Measurements from ENCODE around the gene VWCE.
"Not testable (repeated sequence)": the region's sequence is repeated elsewhere in the genome, so short reads cannot be mapped to it uniquely, and the experiment has no call there.

The VWCE gene

DNA sequence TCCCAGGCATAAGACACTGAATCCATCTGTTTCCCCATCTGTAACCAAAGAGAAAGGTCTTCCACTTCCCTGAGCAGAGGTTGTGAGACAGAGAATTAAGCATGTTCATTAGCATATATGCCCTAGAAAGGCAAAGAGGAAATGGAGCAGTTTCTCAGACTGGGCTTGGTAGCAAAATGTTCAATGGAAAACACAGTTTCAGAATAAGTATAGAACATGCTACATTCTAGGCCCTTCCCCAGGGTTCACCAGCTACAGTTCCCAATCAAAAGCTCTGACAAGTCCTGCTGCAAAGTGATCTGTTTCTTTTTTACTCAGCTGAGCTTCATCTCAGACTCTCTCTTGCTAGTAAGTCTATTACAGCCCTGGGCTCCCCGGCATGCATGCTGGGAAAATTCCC, 42.8 kb downstream of the VWCE start:
- DNase-seq (ENCODE audit: low read depth) = not testable (repeated sequence)

DNA sequence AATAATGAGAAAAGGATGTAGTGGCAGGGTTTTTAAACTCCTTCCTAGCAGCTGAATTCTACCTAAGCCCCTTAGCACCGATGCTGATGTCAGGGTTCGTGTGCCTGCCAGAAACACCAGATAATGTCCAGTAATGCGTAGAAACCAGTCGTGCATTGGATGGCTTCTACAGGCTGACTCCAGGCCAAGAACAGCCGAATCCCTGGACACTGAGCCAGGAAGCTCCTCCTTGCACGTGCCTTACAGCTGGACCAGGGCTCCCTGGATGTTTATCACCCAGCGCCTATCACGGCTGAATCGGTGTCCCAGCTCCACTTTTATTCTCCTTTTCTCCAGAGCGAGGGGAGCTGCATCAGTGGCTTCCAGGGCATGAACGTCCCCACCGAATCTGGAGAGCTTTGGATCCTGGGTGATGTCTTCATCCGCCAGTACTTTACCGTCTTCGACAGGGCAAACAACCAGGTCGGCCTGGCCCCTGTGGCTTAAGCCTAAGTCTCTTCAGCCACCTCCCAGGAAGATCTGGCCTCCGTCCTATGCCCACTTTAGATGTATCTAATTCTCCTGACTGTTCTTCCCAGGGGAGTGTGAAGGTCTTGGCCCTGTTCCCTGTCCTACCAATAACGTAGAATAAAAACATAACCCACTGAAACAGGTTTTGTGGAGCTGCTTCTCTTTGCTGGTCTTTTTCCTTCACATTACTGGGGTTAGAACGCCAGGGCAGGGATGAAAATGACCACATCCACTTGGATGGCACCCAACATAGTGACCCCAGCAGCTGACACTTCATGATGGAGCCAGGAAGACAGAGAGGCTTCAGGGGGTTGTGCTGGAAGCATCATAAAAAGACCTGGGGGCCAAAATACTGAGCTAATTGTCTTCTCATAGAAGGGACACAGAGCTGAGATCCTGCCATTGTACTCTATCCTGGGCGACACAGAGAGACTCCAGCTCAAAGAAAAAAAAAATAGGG, 44.0 kb downstream of the VWCE start:
- DNase-seq (ENCODE audit: low read depth) = not testable (repeated sequence)

DNA sequence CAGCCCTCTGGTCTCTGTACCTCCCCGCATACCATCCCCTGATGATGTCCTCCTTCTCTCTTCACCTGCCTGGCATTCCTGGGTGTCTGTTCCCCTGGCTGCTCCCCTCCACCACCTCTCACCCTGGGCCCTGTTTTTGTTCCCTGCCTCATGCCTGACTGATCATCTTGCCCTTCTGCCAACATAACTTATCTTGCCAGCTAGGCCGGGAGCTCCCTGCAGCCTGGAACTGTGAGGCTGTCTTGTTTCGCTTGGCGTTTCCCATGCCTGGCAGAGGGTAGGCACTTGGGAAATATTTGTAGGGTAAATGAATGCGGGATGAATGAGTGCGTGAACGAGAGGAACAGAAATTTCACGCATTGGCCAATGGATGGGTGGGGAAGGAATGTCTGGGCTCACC, 45.9 kb downstream of the VWCE start:
- DNase-seq (ENCODE audit: low read depth) = not testable (repeated sequence)

DNA sequence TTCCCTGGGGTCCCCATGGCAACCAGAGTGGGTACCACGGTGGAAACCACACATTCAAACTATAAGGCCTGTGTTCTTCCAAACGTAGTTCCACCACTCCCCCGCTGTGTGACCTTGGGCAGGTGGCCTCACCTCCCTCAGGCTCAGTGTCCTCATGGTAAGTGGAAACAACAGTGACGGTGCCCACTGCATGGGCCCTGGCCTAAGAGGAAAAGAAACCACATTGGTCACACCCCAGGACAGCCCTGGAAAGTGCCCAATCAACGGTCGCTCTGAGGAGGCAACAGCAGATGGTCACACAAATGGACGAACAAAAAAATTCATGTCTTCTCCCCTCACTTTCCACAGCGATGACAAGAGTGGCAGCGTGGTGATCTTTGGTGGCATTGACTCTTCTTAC, 47.0 kb downstream of the VWCE start:
- not testable (repeated sequence) for DNase-seq (ENCODE audit: low read depth)

DNA sequence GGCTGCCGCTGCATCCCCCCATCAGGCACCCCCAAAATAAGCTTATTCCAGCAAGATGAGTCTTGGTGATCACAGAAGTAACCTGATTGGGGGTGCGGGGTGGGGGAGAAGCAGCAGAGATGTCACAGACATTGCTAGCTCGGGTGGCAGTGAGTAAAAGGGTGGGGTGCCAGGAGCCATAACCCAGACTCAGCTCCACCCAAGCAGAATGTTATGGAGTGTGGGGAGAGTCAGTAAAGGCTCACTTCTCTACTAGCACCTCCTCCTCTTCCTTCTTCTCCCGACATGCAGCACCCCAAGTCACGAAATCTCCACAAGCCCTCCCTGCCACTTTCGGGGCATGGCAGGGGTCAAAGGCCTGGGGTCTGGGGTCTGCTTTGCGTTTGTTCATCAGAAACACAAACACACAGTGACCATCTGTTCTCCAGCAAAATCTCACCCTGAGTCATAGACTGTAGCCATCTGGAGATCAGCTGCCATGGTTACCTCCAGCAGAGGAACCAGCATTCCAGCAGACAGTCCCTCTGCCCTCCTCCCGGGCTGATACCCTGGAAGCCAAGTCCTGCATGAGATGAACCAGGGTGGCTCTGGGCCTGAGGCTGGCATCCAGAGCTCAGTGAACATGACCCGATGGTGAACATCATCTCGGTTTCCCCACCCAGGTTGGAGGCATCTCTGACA, 49.7 kb downstream of the VWCE start:
- not testable (repeated sequence) for DNase-seq (ENCODE audit: low read depth)

DNA sequence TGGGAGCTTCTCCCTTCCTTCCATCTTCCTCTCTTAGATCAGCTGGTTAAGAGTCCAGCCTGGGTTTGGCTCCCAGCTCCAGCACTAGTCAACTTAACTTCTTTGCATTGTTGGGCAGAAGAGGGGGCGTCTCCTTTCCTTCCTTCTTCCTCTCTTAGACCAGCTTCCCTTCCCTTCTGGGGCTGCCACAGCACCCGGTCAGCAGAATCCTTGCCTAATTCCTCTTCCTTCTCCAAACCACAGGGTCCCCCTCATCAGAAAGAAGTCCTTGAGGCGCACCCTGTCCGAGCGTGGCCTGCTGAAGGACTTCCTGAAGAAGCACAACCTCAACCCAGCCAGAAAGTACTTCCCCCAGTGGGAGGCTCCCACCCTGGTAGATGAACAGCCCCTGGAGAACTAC, 53.6 kb downstream of the VWCE start:
- not testable (repeated sequence) for DNase-seq (ENCODE audit: low read depth)

DNA sequence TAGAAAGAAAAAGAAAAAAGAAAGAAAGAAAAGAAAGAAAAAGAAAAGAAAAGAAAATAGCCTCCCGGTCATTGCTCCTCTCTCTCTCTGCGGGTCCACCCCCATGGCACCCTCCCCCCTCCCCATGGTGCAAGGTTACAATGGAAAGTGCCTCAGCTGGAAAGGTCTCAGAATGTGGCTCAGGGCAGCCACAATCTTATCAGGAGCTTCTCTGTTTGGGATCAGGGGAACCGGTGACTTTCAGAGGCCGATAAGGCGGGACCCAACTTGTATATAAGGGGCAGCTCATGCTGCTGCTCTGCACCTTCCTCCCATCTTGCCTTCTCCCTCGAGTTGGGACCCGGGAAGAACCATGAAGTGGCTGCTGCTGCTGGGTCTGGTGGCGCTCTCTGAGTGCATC, 54.2 kb downstream of the VWCE start, which contains the start of gene PGA5:
Gene PGA5 (plus strand): TSS at position 301 of the 400 bp plus-strand sequence. CDS start 52 bp downstream, at position 353.
- not testable (repeated sequence) for DNase-seq (ENCODE audit: low read depth)

DNA sequence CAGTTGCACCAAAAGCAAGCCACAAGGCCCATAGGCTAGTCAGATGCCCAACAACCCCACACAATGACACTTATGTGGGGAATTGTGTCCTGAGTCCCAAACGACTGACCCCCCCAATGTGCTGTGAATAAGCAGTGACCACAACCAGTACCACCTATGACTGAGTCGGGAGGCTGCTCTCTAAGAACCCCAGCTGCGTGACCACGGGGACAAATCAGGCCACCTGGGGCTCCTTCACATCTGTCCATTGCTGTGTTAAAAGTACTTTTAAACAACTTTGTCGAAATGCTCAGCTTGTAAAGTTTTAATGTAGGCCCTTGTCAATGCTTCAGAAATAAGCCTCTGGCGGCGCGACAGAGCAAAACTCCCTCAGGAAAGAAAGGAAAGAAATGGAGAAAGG, 54.8 kb downstream of the VWCE start:
- not testable (repeated sequence) for DNase-seq (ENCODE audit: low read depth)

DNA sequence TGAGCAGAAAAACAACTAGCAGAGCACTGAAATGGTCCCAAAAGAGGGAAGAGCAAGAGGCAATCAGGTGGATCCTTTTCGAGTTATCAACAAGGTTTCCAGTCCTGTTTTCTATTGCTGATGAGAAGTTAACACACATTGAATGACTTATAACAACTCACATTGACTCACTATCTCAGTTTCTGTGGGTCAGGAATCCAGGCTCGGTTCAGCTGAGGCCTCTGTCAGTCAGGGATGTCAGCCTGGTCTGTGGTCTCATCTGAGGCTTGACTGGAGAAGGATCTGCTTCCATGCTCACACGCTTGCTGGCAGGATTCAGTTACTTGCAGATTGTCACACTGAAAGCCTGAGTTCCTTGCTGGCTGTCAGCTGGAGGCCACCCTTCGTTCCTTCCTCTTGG, 58.0 kb downstream of the VWCE start:
- not testable (repeated sequence) for DNase-seq (ENCODE audit: low read depth)

DNA sequence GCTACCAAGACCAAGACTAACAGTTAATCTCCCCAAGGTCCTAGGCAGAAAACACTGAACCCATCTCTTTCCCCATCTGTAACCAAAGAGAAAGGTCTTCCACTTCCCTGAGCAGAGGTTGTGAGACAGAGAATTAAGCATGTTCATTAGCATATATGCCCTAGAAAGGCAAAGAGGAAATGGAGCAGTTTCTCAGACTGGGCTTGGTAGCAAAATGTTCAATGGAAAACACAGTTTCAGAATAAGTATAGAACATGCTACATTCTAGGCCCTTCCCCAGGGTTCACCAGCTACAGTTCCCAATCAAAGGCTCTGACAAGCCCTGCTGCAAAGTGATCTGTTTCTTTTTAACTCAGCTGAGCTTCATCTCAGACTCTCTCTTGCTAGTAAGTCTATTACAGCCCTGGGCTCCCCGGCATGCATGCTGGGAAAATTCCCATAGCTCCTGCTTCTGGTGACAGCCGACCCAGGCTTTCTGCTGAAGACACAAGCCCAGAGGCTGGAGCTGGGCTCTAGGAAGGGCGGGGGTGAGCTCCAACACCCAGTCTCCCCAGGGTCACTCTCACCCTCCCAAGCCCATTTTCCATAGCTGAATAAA, 62.5 kb downstream of the VWCE start:
- not testable (repeated sequence) for DNase-seq (ENCODE audit: low read depth)

DNA sequence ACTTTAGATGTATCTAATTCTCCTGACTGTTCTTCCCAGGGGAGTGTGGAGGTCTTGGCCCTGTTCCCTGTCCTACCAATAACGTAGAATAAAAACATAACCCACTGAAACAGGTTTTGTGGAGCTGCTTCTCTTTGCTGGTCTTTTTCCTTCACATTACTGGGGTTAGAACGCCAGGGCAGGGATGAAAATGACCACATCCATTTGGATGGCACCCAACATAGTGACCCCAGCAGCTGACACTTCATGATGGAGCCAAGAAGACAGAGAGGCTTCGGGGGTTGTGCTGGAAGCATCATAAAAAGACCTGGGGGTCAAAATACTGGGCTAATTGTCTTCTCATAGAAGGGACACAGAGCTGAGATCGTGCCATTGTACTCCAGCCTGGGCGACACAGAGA, 63.5 kb downstream of the VWCE start:
- not testable (repeated sequence) for DNase-seq (ENCODE audit: low read depth)

DNA sequence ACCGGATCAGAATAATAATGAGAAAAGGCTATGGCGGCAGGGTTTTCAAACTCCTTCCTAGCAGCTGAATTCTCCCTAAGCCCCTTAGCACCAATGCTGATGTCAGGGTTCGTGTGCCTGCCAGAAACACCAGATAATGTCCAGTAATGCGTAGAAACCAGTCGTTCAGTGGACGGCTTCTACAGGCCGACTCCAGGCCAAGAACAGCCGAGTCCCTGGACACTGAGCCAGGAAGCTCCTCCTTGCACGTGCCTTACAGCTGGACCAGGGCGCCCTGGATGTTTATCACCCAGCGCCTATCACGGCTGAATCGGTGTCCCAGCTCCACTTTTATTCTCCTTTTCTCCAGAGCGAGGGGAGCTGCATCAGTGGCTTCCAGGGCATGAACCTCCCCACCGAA, 64.1 kb downstream of the VWCE start:
- DNase-seq (ENCODE audit: low read depth) = not testable (repeated sequence)

DNA sequence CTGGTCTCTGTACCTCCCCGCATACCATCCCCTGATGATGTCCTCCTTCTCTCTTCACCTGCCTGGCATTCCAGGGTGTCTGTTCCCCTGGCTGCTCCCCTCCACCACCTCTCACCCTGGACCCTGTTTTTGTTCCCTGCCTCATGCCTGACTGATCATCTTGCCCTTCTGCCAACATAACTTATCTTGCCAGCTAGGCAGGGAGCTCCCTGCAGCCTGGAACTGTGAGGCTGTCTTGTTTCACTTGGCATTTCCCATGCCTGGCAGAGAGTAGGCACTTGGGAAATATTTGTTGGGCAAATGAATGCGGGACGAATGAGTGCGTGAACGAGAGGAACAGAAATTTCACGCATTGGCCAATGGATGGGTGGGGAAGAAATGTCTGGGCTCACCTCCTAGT, 65.7 kb downstream of the VWCE start:
- DNase-seq (ENCODE audit: low read depth) = not testable (repeated sequence)

DNA sequence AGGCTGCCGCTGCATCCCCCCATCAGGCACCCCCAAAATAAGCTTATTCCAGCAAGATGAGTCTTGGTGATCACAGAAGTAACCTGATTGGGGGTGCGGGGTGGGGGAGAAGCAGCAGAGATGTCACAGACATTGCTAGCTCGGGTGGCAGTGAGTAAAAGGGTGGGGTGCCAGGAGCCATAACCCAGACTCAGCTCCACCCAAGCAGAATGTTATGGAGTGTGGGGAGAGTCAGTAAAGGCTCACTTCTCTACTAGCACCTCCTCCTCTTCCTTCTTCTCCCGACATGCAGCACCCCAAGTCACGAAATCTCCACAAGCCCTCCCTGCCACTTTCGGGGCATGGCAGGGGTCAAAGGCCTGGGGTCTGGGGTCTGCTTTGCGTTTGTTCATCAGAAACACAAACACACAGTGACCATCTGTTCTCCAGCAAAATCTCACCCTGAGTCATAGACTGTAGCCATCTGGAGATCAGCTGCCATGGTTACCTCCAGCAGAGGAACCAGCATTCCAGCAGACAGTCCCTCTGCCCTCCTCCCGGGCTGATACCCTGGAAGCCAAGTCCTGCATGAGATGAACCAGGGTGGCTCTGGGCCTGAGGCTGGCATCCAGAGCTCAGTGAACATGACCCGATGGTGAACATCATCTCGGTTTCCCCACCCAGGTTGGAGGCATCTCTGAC, 68.5 kb downstream of the VWCE start:
- not testable (repeated sequence) for DNase-seq (ENCODE audit: low read depth)

DNA sequence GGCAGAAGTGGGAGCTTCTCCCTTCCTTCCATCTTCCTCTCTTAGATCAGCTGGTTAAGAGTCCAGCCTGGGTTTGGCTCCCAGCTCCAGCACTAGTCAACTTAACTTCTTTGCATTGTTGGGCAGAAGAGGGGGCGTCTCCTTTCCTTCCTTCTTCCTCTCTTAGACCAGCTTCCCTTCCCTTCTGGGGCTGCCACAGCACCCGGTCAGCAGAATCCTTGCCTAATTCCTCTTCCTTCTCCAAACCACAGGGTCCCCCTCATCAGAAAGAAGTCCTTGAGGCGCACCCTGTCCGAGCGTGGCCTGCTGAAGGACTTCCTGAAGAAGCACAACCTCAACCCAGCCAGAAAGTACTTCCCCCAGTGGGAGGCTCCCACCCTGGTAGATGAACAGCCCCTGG, 72.4 kb downstream of the VWCE start:
- not testable (repeated sequence) for DNase-seq (ENCODE audit: low read depth)

DNA sequence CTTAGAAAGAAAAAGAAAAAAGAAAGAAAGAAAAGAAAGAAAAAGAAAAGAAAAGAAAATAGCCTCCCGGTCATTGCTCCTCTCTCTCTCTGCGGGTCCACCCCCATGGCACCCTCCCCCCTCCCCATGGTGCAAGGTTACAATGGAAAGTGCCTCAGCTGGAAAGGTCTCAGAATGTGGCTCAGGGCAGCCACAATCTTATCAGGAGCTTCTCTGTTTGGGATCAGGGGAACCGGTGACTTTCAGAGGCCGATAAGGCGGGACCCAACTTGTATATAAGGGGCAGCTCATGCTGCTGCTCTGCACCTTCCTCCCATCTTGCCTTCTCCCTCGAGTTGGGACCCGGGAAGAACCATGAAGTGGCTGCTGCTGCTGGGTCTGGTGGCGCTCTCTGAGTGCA, 73.1 kb downstream of the VWCE start, which contains the start of gene PGA4:
Gene PGA4 (plus strand): TSS at position 301 of the 400 bp plus-strand sequence. CDS start 54 bp downstream, at position 355.
- DNase-seq (ENCODE audit: low read depth) = not testable (repeated sequence)

DNA sequence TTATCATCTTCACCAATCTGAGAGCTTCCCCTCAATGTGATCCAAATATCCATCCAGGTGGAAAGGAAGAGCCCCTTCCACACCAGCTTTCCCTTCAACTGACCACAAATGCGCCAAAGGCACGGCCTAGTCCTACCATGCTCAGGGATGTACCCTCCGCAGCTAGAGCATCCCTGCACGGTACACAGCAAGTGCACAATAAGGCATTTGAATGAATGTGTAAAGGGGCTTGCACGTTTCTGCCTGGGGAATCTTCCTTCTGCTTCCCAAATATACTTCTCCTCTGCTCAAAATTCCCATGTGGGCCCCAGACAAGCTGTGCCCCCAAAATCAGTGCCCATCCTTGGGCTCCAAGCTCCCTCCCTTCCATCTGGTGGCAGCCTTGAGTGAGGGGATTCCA, 76.1 kb downstream of the VWCE start:
- DNase-seq (ENCODE audit: low read depth) = not testable (repeated sequence)

DNA sequence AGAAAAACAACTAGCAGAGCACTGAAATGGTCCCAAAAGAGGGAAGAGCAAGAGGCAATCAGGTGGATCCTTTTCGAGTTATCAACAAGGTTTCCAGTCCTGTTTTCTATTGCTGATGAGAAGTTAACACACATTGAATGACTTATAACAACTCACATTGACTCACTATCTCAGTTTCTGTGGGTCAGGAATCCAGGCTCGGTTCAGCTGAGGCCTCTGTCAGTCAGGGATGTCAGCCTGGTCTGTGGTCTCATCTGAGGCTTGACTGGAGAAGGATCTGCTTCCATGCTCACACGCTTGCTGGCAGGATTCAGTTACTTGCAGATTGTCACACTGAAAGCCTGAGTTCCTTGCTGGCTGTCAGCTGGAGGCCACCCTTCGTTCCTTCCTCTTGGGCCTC, 76.8 kb downstream of the VWCE start:
- not testable (repeated sequence) for DNase-seq (ENCODE audit: low read depth)

DNA sequence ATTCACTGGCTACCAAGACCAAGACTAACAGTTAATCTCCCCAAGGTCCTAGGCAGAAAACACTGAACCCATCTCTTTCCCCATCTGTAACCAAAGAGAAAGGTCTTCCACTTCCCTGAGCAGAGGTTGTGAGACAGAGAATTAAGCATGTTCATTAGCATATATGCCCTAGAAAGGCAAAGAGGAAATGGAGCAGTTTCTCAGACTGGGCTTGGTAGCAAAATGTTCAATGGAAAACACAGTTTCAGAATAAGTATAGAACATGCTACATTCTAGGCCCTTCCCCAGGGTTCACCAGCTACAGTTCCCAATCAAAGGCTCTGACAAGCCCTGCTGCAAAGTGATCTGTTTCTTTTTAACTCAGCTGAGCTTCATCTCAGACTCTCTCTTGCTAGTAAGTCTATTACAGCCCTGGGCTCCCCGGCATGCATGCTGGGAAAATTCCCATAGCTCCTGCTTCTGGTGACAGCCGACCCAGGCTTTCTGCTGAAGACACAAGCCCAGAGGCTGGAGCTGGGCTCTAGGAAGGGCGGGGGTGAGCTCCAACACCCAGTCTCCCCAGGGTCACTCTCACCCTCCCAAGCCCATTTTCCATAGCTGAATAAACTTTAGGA, 81.3 kb downstream of the VWCE start:
- DNase-seq (ENCODE audit: low read depth) = not testable (repeated sequence)

DNA sequence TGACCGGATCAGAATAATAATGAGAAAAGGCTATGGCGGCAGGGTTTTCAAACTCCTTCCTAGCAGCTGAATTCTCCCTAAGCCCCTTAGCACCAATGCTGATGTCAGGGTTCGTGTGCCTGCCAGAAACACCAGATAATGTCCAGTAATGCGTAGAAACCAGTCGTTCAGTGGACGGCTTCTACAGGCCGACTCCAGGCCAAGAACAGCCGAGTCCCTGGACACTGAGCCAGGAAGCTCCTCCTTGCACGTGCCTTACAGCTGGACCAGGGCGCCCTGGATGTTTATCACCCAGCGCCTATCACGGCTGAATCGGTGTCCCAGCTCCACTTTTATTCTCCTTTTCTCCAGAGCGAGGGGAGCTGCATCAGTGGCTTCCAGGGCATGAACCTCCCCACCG, 82.9 kb downstream of the VWCE start:
- not testable (repeated sequence) for DNase-seq (ENCODE audit: low read depth)

DNA sequence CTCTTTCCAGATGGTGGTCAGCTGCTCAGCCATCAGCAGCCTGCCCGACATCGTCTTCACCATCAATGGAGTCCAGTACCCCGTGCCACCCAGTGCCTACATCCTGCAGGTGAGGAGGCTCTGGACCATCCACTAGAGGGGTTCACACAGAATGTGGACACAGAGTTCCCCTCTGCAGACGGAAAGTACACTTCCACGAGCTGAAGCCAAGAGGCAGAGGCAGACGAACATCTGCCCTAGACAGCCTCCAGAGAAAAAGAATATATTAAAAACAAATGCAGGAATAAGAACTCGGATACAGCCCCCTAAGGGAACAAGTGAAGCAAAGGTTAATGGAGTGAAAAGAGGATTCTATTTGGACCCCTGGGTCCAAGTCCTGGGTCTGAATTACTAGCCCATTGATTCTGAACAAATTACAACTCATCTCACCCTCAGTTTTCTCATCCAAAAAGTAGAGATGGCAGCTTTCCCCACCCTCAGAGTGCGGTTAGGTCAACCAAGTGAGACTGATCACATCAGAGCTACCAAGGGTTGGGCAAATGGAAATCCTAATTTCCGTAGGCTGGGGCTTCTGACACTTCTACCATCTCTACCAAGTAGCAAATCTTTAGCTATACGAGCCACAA, 83.7 kb downstream of the VWCE start:
- not testable (repeated sequence) for DNase-seq (ENCODE audit: low read depth)

Data from stimulated activated CD8-positive, alpha-beta memory T cell treated with anti-CD3 and anti-CD28 coated beads, Interleukin-12 subunit alpha, Interleukin-12 subunit beta, amount 100 ng/mL, for 4 hours (primary cell).